Osteoblast (primary cell): ENCODE data around the gene ADARB1. TPM values are rescaled to one million over a fixed set of nuclear protein-coding genes. Genes with fewer than 3 reads are reported as not detected.

Experiments
- DNase-seq: peaks from one replicate; pipeline ENCODE4 v3.0.0; 2011; ENCODE audit warnings: low spot score, mixed read lengths; ENCODE audit not compliant: insufficient read length; ENCODE audit errors: missing footprints
- H2AFZ ChIP-seq: 2 replicates; pipeline ENCODE4 v1.6.0; 2011; ENCODE audit warnings: mild to moderate bottlenecking, low read length
- H3K27ac ChIP-seq: 2 replicates; pipeline ENCODE4 v1.5.1; 2011; ENCODE audit warnings: mild to moderate bottlenecking, low read depth, low read length, moderate library complexity
- H3K27me3 ChIP-seq: 2 replicates; pipeline ENCODE4 v1.6.0; 2012; ENCODE audit warnings: mild to moderate bottlenecking, control low read depth, inconsistent platforms, low read length, moderate library complexity; ENCODE audit not compliant: insufficient read depth
- H3K36me3 ChIP-seq: 2 replicates; pipeline ENCODE4 v1.5.1; 2011; ENCODE audit warnings: mild to moderate bottlenecking, low read length, control low read depth, moderate library complexity; ENCODE audit not compliant: insufficient read depth
- H3K4me1 ChIP-seq: 2 replicates; pipeline ENCODE4 v1.5.1; 2011; ENCODE audit warnings: mild to moderate bottlenecking, low read length, control low read depth, moderate library complexity; ENCODE audit not compliant: insufficient read depth
- H3K4me2 ChIP-seq: 2 replicates; pipeline ENCODE4 v1.6.0; 2011; ENCODE audit warnings: mild to moderate bottlenecking, low read length; ENCODE audit not compliant: insufficient read depth
- H3K4me3 ChIP-seq: fragments of 200-600 bp; sonication (generic); 3 replicates; pipeline ENCODE4 v1.5.1; 2012; ENCODE audit warnings: mild to moderate bottlenecking, low read length, inconsistent platforms; ENCODE audit not compliant: insufficient read depth
- H3K79me2 ChIP-seq: 2 replicates; pipeline ENCODE4 v1.6.0; 2012; ENCODE audit warnings: mild to moderate bottlenecking, low read length, control low read depth, inconsistent platforms; ENCODE audit not compliant: insufficient read depth
- H3K9me3 ChIP-seq: 2 replicates; pipeline ENCODE4 v1.5.1; 2011; ENCODE audit warnings: low read depth, low read length, control low read depth
- H4K20me1 ChIP-seq: 2 replicates; pipeline ENCODE4 v1.6.0; 2012; ENCODE audit warnings: mild to moderate bottlenecking, low read length, control low read depth; ENCODE audit not compliant: insufficient read depth
- CTCF ChIP-seq: IDR thresholded peaks from 2 replicates; pipeline ENCODE4 v1.5.1; 2011; ENCODE audit warnings: mild to moderate bottlenecking, low read depth, low read length, moderate library complexity; ENCODE audit errors: extremely low read depth
- total RNA-seq: library from RNA; depleted of rRNA; stranded (reverse); fragments of >200 nt; gene quantifications from 2 replicates; pipeline ENCODE4 v1.2.3, GENCODE V29; 2012

The ADARB1 gene
- total RNA-seq, 1 donor, result 19.5 TPM

GRCh38 chr21:45035477-45035848, 38.9 kb upstream of the ADARB1 start:
- peak; percentile 22 for DNase-seq
- Histone ChIP-seq H3K9me3 (peaks cover 9% of the 10 kb centered on the region), H3K4me3 (no peak overlapping the region), H3K27ac (no peak overlapping the region), H3K4me2 (no peak overlapping the region), H3K27me3 (peaks cover 3% of the 10 kb centered on the region), H3K79me2 (no peaks in the 10 kb centered on the region), H3K36me3 (no peaks in the 10 kb centered on the region), H3K4me1 (peaks cover 20% of the 10 kb centered on the region), H4K20me1 (no peaks in the 10 kb centered on the region), H2AFZ (no peak overlapping the region)
- TF ChIP-seq CTCF, result no peak

- Histone ChIP-seq H3K27me3 (peaks cover 3% of the 10 kb centered on the region), H3K79me2 (no peaks in the 10 kb centered on the region), H3K9me3 (peaks cover 9% of the 10 kb centered on the region), H3K4me2 (no peak overlapping the region), H2AFZ (no peak overlapping the region), H3K27ac (no peak overlapping the region), H4K20me1 (no peaks in the 10 kb centered on the region), H3K4me1 (peaks cover 26% of the 10 kb centered on the region), H3K36me3 (no peaks in the 10 kb centered on the region), H3K4me3 (no peak overlapping the region)
- no peak for TF ChIP-seq CTCF
- DNase-seq, result peak; percentile 79
Observed at GRCh38 chr21:45036630-45037029, 37.8 kb upstream of the ADARB1 start.

- Histone ChIP-seq H3K4me3 (no peak overlapping the region), H3K27ac (no peak overlapping the region), H3K9me3 (peaks cover 9% of the 10 kb centered on the region), H3K36me3 (no peaks in the 10 kb centered on the region), H3K79me2 (no peaks in the 10 kb centered on the region), H4K20me1 (no peaks in the 10 kb centered on the region), H3K4me1 (peaks cover 31% of the 10 kb centered on the region), H2AFZ (no peak overlapping the region), H3K4me2 (no peak overlapping the region), H3K27me3 (peaks cover 3% of the 10 kb centered on the region)
- DNase-seq, result peak; percentile 87
- no peak for TF ChIP-seq CTCF
Observed at GRCh38 chr21:45037986-45038385, 36.4 kb upstream of the ADARB1 start.

GRCh38 chr21:45039317-45040156, 34.8 kb upstream of the ADARB1 start:
- H3K79me2 ChIP-seq, result no peaks in the 10 kb centered on the region
- TF ChIP-seq CTCF, result no peak
- no peak overlapping the region for H3K4me3 ChIP-seq
- no peak overlapping the region for H3K27ac ChIP-seq
- no peaks in the 10 kb centered on the region for H4K20me1 ChIP-seq
- H2AFZ ChIP-seq, result no peak overlapping the region
- H3K4me1 ChIP-seq, result peaks cover 16% of the 10 kb centered on the region
- peaks cover 9% of the 10 kb centered on the region for H3K9me3 ChIP-seq
- DNase-seq, result peak; percentile 30
- H3K27me3 ChIP-seq, result no peaks in the 10 kb centered on the region
- H3K36me3 ChIP-seq, result no peaks in the 10 kb centered on the region
- H3K4me2 ChIP-seq, result no peak overlapping the region
